B cell (primary cell): ENCODE data around the gene PAIP2. TPM values are rescaled to one million over a fixed set of nuclear protein-coding genes. Genes with fewer than 3 reads are reported as not detected.

Experiments
- ATAC-seq: fragments of 200-7000 bp; cut with Tn5 transposase; one replicate; pipeline ENCODE4 v1.10.0; 2021; ENCODE audit warnings: low read depth, mild to moderate bottlenecking, moderate number of reproducible peaks, moderate library complexity
- CTCF ChIA-PET: fragments of 350-600 bp; sonication (Branson Sonifier 250); formaldehyde crosslinking; loops from one replicate; lab custom pipeline; 2021; ENCODE audit warnings: antibody characterized with exemption, inconsistent platforms; lab: Charles Lee
- POLR2A ChIA-PET: fragments of 350-600 bp; sonication (Branson Sonifier 250); formaldehyde crosslinking; loops from one replicate; lab custom pipeline; 2021; ENCODE audit warnings: antibody characterized with exemption; lab: Charles Lee
- DNase-seq: peaks from one replicate; pipeline ENCODE4 v3.0.0; 2013
- H2AFZ ChIP-seq: 2 replicates; pipeline ENCODE4 v1.6.1; 2012; ENCODE audit warnings: mild to moderate bottlenecking, low read depth, low read length; ENCODE audit not compliant: insufficient read depth, poor library complexity, severe bottlenecking
- H3K27ac ChIP-seq, 2 donors: 1 replicate in 1 of 2; 2 replicates in 1 of 2; pipeline ENCODE4 v1.5.1; 2012 to 2013; ENCODE audit warnings: low read length in 2 of 2, mild to moderate bottlenecking in 2 of 2, moderate library complexity in 1 of 2
- H3K27me3 ChIP-seq, 4 experiments: fragments of 200-600 bp in 1 of 4; sonication (generic) in 1 of 4; replicated peaks in 1 of 4; 1 replicate in 2 of 4; 2 replicates in 2 of 4; pipeline versions ENCODE4 v1.6.1 to v1.7.0; 2013 to 2016; ENCODE audit warnings: low read length in 3 of 4, mild to moderate bottlenecking in 2 of 4, mixed read lengths in 1 of 4, moderate library complexity in 1 of 4; ENCODE audit not compliant: insufficient read depth in 4 of 4, control insufficient read depth in 3 of 4; ENCODE audit errors: control extremely low read depth in 1 of 4
- H3K36me3 ChIP-seq, 2 experiments: replicated peaks in 1 of 2; 1 replicate in 1 of 2; 2 replicates in 1 of 2; pipeline versions ENCODE4 v1.6.1 to v1.7.1; 2013; ENCODE audit warnings: low read length in 1 of 2; ENCODE audit not compliant: insufficient read depth in 2 of 2, control insufficient read depth in 1 of 2; ENCODE audit errors: control extremely low read depth in 1 of 2, extremely low read depth in 1 of 2
- H3K4me1 ChIP-seq, 2 donors: fragments of 200-600 bp in 1 of 2; sonication (generic) in 1 of 2; 1 replicate in 1 of 2; 2 replicates in 1 of 2; pipeline versions ENCODE4 v1.5.1 to v1.6.1; 2013 to 2017; ENCODE audit warnings: low read length in 2 of 2; ENCODE audit not compliant: control insufficient read depth in 2 of 2, insufficient read depth in 2 of 2
- H3K4me2 ChIP-seq: replicated peaks from 2 replicates; pipeline ENCODE3; 2012; ENCODE audit warnings: mild to moderate bottlenecking, low read depth, low read length; ENCODE audit not compliant: poor library complexity, severe bottlenecking
- H3K4me3 ChIP-seq, 5 experiments: fragments of 200-600 bp in 1 of 5; sonication (generic) in 1 of 5; 1 replicate in 3 of 5; 2 replicates in 2 of 5; pipeline versions ENCODE4 v1.5.1 to v1.7.0; 2011 to 2016; ENCODE audit warnings: low read length in 4 of 5, mild to moderate bottlenecking in 4 of 5, low read depth in 2 of 5, control low read depth in 1 of 5, moderate library complexity in 1 of 5; ENCODE audit not compliant: insufficient read depth in 1 of 5; ENCODE audit errors: control extremely low read depth in 1 of 5, extremely low read depth in 1 of 5
- H3K79me2 ChIP-seq: fragments of 200-600 bp; sonication (generic); one replicate; pipeline ENCODE4 v1.6.0; 2016; ENCODE audit warnings: low read length; ENCODE audit not compliant: control insufficient read depth, insufficient read depth
- H3K9ac ChIP-seq: fragments of 200-600 bp; sonication (generic); 2 replicates; pipeline ENCODE4 v1.6.1; 2017; ENCODE audit warnings: mild to moderate bottlenecking, low read length, moderate library complexity
- H3K9me3 ChIP-seq, 3 donors: one replicate each; pipeline versions ENCODE4 v1.6.1 to v1.7.1; 2013; ENCODE audit warnings: low read length in 2 of 3; ENCODE audit not compliant: control insufficient read depth in 2 of 3, insufficient read depth in 1 of 3; ENCODE audit errors: control extremely low read depth in 1 of 3
- H4K20me1 ChIP-seq: 2 replicates; pipeline ENCODE4 v1.6.0; 2012; ENCODE audit warnings: mild to moderate bottlenecking, low read length; ENCODE audit not compliant: insufficient read depth, control insufficient read depth, poor library complexity, severe bottlenecking
- H3K27ac Mint-ChIP-seq: one replicate; pipeline ENCODE4 v1.8.0; 2021; ENCODE audit warnings: mixed read lengths
- H3K27me3 Mint-ChIP-seq: one replicate; pipeline ENCODE4 v1.8.0; 2021; ENCODE audit warnings: mixed read lengths
- H3K4me1 Mint-ChIP-seq: one replicate; pipeline ENCODE4 v1.8.0; 2021; ENCODE audit warnings: mixed read lengths
- H3K4me3 Mint-ChIP-seq: one replicate; pipeline ENCODE4 v1.8.0; 2021; ENCODE audit warnings: mixed read lengths
- H3K9me3 Mint-ChIP-seq: one replicate; pipeline ENCODE4 v1.8.0; 2022; ENCODE audit warnings: mixed read lengths; ENCODE audit not compliant: insufficient read depth
- EZH2 ChIP-seq: IDR thresholded peaks from 2 replicates; pipeline ENCODE4 v1.6.1; 2012; ENCODE audit warnings: borderline replicate concordance, low read depth, mild to moderate bottlenecking, moderate library complexity, low read length; ENCODE audit not compliant: insufficient read depth, poor library complexity, severe bottlenecking
- WGBS: methylation state at CpG from one replicate; pipeline ENCODE4 v1.1.5; 2013; ENCODE audit warnings: missing lambda C conversion rate; ENCODE audit not compliant: insufficient coverage; 5-methylcytosine and 5-hydroxymethylcytosine counted together
- intact Hi-C: fragments of 100-400 bp; cut with micrococcal nuclease; formaldehyde crosslinking; loops from one replicate; pipeline ENCODE4 v1.10.0; 2022
- polyA plus RNA-seq: library from polyadenylated mRNA; depleted of rRNA; stranded (reverse); fragments of >200 nt; gene quantifications from 2 replicates; pipeline ENCODE4 v1.2.3, GENCODE V29; 2012
- total RNA-seq, 2 donors: library from RNA; stranded (reverse); fragments of 120-200 nt in 1 of 2; gene quantifications; 1 replicate in 1 of 2; 2 replicates in 1 of 2; pipeline versions ENCODE4 v1.2.3 to v1.2.4, GENCODE V29; 2013 to 2022
- TF ChIP-seq, protein P1 (sequence below): fragments of 200-600 bp; IDR thresholded peaks from one replicate; pipeline ENCODE4 v1.8.0; 2022; ENCODE audit warnings: antibody characterized with exemption, mild to moderate bottlenecking

Gene PAIP2
- total and polyA plus RNA-seq, 2 donors (not counting 1 experiment from before 2014, with no cell fraction given) = 38.5 to 121 TPM

DNA sequence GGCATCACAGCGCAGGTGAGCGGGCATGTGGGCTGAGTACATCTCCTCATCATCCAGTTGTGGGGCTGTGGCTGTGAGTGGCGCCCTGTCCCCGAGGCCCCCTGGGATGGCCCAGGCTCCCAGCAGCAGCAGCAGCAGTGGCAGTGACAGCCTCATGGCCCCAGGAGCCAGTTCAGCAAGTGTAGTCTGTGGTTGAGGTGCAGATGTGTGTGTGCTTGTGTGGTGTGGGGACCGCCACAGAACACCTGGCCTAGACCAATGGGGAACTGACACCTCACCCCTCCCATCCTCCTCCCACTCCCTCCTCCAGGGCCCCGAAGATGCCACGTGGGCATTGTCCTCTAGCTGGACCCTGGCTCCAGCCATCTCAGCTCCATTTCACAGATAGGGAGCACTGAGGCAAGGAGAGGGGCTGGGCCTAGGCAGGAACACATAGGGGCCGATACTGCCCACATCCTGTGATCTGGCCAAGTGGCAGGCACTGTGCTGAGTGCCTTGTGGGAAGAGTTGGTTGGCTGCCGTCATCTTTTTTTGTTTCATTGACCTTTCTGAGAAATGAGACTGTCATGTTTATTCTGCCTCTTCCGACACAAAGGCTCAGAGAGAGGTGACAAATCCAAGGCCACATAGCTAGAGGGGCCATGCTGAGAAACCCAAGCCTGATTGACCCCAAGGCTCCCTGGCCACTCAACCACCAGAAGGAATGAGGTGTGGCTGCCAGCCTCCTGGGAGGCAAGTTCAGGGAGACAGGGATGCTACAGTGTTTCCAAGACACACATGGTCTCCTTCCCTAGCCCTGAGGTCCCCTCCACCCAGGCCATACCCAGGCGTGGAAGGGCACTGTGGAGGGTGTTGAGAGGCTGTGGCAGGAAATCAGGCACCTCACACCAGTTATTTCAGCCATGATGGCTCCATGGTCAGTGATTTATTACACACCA lies 48.3 kb downstream of the PAIP2 start, which contains the start of gene MZB1:
Gene MZB1 (minus strand): TSS at position 213 of the 938 bp plus-strand sequence. CDS start 57 bp downstream, at position 156.
- Histone ChIP-seq H3K27me3 (no peaks in the 10 kb centered on the region), H2AFZ (peak within 1 kb of the TSS; percentile 58), H4K20me1 (peaks cover 6% of the 10 kb centered on the region), H3K9ac (peak within 1 kb of the TSS; percentile 76), H3K4me1 (peaks cover 61 to 87% of the 10 kb centered on the region in 2 donors), H3K36me3 (no peaks in the 10 kb centered on the region), H3K27ac (peak within 1 kb of the TSS; percentile 86 to 89), H3K79me2 (peaks cover 31% of the 10 kb centered on the region), H3K9me3 (peaks cover 0 to 4% (median 0%) of the 10 kb centered on the region in 3 donors), H3K4me2 (peak within 1 kb of the TSS; percentile 91), H3K4me3 (peak within 1 kb of the TSS; percentile 44 to 76 (median 66))
- H3K27ac Mint-ChIP-seq = peak within 1 kb of the TSS; percentile 99
- DNase-seq = peak; percentile 91
- intact Hi-C loops = loop anchor here (2.0 to 5.0 kb wide), 3 partner anchors 15 to 813 kb away; partner anchors contain the start of genes HSPA9 and SPATA24
- CTCF ChIA-PET = interaction anchor here (0.6 to 5.3 kb wide), 8 partner anchors 10 to 246 kb away, joined by 3 to 39 read pairs (median 4); partner anchors contain the start of genes MATR3, PAIP2 and SPATA24
- no peaks in the 10 kb centered on the region for H3K9me3 Mint-ChIP-seq
- POLR2A ChIA-PET = interaction anchor here (0.5 to 8.4 kb wide), 12 partner anchors 9 to 1635 kb away, joined by 3 to 70 read pairs (median 5); partner anchors contain the start of genes HSPA9, MATR3, PAIP2 and SPATA24
- no peaks in the 10 kb centered on the region for H3K27me3 Mint-ChIP-seq
- peak within 1 kb of the TSS; percentile 99 for H3K4me3 Mint-ChIP-seq
- TF ChIP-seq EZH2 = no peak
- TF ChIP-seq, protein P1, sequence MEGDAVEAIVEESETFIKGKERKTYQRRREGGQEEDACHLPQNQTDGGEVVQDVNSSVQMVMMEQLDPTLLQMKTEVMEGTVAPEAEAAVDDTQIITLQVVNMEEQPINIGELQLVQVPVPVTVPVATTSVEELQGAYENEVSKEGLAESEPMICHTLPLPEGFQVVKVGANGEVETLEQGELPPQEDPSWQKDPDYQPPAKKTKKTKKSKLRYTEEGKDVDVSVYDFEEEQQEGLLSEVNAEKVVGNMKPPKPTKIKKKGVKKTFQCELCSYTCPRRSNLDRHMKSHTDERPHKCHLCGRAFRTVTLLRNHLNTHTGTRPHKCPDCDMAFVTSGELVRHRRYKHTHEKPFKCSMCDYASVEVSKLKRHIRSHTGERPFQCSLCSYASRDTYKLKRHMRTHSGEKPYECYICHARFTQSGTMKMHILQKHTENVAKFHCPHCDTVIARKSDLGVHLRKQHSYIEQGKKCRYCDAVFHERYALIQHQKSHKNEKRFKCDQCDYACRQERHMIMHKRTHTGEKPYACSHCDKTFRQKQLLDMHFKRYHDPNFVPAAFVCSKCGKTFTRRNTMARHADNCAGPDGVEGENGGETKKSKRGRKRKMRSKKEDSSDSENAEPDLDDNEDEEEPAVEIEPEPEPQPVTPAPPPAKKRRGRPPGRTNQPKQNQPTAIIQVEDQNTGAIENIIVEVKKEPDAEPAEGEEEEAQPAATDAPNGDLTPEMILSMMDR = no peak
- ATAC-seq = peak; percentile 62
- 6% methylated on average over 9 of the region's 11 CpGs for WGBS
- H3K4me1 Mint-ChIP-seq = peaks cover 72% of the 10 kb centered on the region
